Vagina (tissue), 2 donors: ENCODE results near the gene RHOT1. TPM values are rescaled to one million over a fixed set of nuclear protein-coding genes. Genes with fewer than 3 reads are reported as not detected.
"Not testable (repeated sequence)": the region's sequence is repeated elsewhere in the genome, so short reads cannot be mapped to it uniquely, and the experiment has no call there.

Experiments
- DNase-seq, 2 donors: peaks; one replicate each; pipeline ENCODE4 v3.0.0-alpha.2; 2017; ENCODE audit errors: extremely low spot score in 2 of 2
- H3K27ac ChIP-seq: fragments of 200-600 bp; sonication (generic); one replicate; pipeline ENCODE4 v1.5.1; 2019
- H3K27me3 ChIP-seq: fragments of 200-600 bp; sonication (generic); one replicate; pipeline ENCODE4 v1.5.1; 2019
- H3K36me3 ChIP-seq, 2 donors: fragments of 200-600 bp; sonication (generic); one replicate each; pipeline ENCODE4 v1.5.1; 2017 to 2019
- H3K4me1 ChIP-seq: fragments of 200-600 bp; sonication (generic); one replicate; pipeline ENCODE4 v1.5.1; 2019
- H3K4me3 ChIP-seq, 2 donors: fragments of 200-600 bp; sonication (generic); 1 replicate in 1 of 2; 2 replicates in 1 of 2; pipeline ENCODE4 v1.5.1; 2016 to 2019
- H3K9me3 ChIP-seq: fragments of 200-600 bp; sonication (generic); one replicate; pipeline ENCODE4 v1.5.1; 2019
- CTCF ChIP-seq, 3 experiments: fragments of 450-650 bp in 2 of 3; fragments of 200-600 bp in 1 of 3; sonication (generic) in 1 of 3; IDR thresholded peaks; one replicate each; pipeline ENCODE4 v1.5.1; 2017 to 2019; ENCODE audit warnings: antibody characterized with exemption in 3 of 3, mild to moderate bottlenecking in 2 of 3, moderate library complexity in 2 of 3
- POLR2A ChIP-seq, 2 donors: fragments of 450-650 bp; IDR thresholded peaks; one replicate each; pipeline ENCODE4 v1.6.1; 2017; ENCODE audit warnings: antibody characterized with exemption in 2 of 2, mild to moderate bottlenecking in 2 of 2, moderate library complexity in 2 of 2
- POLR2AphosphoS5 ChIP-seq, 2 donors: sonication (generic); formaldehyde crosslinking; IDR thresholded peaks; one replicate each; pipeline ENCODE4 v1.9.0; 2017; ENCODE audit warnings: antibody characterized with exemption in 2 of 2, mild to moderate bottlenecking in 2 of 2, low read depth in 1 of 2; ENCODE audit not compliant: insufficient read depth in 1 of 2
- intact Hi-C: fragments of 100-400 bp; cut with DNase I; formaldehyde crosslinking; loops from one replicate; pipeline ENCODE4 v1.15.1; 2023
- total RNA-seq: library from RNA; depleted of rRNA; stranded (reverse); fragments of >200 nt; gene quantifications from one replicate; pipeline ENCODE4 v1.2.3, GENCODE V29; 2016

The RHOT1 gene
- total RNA-seq, 1 donor from 2014 or later: 46.2 TPM

DNA sequence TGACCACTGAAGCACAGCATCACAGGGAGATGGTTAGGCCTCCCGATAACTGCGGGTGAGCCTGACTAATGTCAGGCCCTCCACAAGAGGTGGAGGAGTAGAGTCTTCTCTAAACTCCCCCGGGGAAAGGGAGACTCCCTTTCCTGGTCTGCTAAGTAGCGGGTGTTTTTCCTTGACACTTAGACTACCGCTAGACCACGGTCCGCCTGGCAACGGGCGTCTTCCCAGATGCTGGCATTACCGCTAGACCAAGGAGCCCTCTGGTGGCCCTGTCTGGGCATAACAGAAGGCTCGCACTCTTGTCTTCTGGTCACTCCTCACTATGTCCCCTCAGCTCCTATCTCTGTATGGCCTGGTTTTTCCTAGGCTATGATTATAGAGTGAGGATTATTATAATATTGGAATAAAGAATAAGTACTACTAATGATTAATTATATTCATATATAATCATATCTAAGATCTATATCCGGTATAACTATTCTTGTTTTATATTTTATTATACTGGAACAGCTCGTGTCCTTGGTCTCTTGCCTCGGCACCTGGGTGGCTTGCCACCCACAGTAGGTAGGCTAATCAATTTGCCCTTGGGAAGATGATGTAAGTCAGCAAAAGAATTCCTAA lies 6.7 kb upstream of the RHOT1 start:
- H3K4me1 ChIP-seq, intact Hi-C loops, H3K9me3 ChIP-seq, H3K27ac ChIP-seq, H3K27me3 ChIP-seq, H3K4me3 ChIP-seq, DNase-seq, H3K36me3 ChIP-seq: not testable (repeated sequence)
- peak in 1 of 3 experiments; percentile 23 for TF ChIP-seq CTCF (IDR thresholded peaks at IDR 0.05)

DNA sequence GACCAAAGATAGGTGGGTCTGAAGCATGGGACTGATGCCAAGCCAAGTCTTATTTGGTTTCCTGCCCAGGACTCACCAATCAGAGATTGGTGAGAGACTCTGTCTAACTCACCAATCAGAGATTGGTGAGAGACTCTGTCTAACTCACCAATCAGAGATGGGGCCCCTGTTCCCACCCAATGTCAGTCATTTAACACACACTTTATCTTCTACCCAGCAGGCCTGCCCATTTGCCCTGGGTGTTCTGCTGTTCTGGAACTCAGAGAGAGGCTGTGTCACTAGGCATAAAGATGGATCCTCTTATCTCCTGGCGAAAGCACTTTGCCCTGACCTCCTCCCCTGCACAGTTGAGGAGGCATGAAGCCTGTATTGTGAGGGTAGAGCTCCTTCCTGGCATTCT lies 5.4 kb upstream of the RHOT1 start:
- H3K36me3 ChIP-seq: no peaks in the 10 kb centered on the region
- TF ChIP-seq POLR2AphosphoS5 (IDR thresholded peaks at IDR 0.05; ENCODE audit: insufficient read depth in 1 of 2, low read depth in 1 of 2): no peak
- no peak for TF ChIP-seq POLR2A (IDR thresholded peaks at IDR 0.05)
- no peak for TF ChIP-seq CTCF (IDR thresholded peaks at IDR 0.05)
- no peak overlapping the region for H3K27ac ChIP-seq
- H3K27me3 ChIP-seq: no peaks in the 10 kb centered on the region
- no peak overlapping the region for H3K4me3 ChIP-seq
- no peaks in the 10 kb centered on the region for H3K9me3 ChIP-seq
- no peak for DNase-seq
- no peaks in the 10 kb centered on the region for H3K4me1 ChIP-seq
- intact Hi-C loops: no loop called here

- H3K9me3 ChIP-seq, H3K4me3 ChIP-seq, H3K27ac ChIP-seq, H3K36me3 ChIP-seq, H3K27me3 ChIP-seq, DNase-seq, intact Hi-C loops: not testable (repeated sequence)
- peaks cover 17% of the 10 kb centered on the region for H3K4me1 ChIP-seq
Observed at GRCh38 chr17:32139504-32139903, 2.8 kb upstream of the RHOT1 start.

DNA sequence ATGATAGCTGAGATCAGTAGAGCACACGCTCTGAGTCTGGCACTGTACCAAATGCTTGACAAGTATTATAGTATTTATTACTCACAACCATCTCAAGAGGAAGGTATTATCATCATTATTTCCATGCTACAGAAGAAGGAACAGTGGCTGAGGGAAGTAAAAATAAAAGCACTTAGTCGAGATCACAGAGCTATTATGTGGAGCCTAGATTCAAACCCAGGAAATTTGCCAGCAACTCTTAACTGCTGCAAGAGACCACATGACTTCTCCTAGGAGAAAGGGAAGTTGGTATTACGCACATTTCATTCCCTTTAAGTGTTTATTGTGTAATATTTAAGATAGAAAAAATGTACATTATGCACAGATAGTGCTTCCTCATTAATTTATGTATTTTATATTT lies 1.0 kb upstream of the RHOT1 start:
- no peak for DNase-seq
- peak overlapping the region; percentile 71 to 96 for H3K4me3 ChIP-seq
- peaks cover 32% of the 10 kb centered on the region for H3K4me1 ChIP-seq
- H3K27me3 ChIP-seq: no peaks in the 10 kb centered on the region
- H3K27ac ChIP-seq: peak overlapping the region; percentile 92
- no peaks in the 10 kb centered on the region for H3K9me3 ChIP-seq
- no peaks in the 10 kb centered on the region for H3K36me3 ChIP-seq
- intact Hi-C loops: no loop called here
- no peak for TF ChIP-seq CTCF (IDR thresholded peaks at IDR 0.05)
- TF ChIP-seq POLR2A (IDR thresholded peaks at IDR 0.05): no peak
- TF ChIP-seq POLR2AphosphoS5 (IDR thresholded peaks at IDR 0.05; ENCODE audit: insufficient read depth in 1 of 2, low read depth in 1 of 2): peak in 1 of 2 donors; percentile 94

GRCh38 chr17:32141679-32142037 lies 644 bp upstream of the RHOT1 start:
- Histone ChIP-seq H3K9me3 (no peaks in the 10 kb centered on the region), H3K27ac (peak overlapping the region; percentile 92), H3K4me3 (peak overlapping the region; percentile 71 to 96), H3K36me3 (no peaks in the 10 kb centered on the region), H3K27me3 (no peaks in the 10 kb centered on the region), H3K4me1 (peaks cover 32% of the 10 kb centered on the region)
- no peak for TF ChIP-seq POLR2A (IDR thresholded peaks at IDR 0.05)
- TF ChIP-seq CTCF (IDR thresholded peaks at IDR 0.05): no peak
- no peak for TF ChIP-seq POLR2AphosphoS5 (IDR thresholded peaks at IDR 0.05; ENCODE audit: insufficient read depth in 1 of 2, low read depth in 1 of 2)
- intact Hi-C loops: no loop called here
- no peak for DNase-seq
